H1 (cell line): Measurements from ENCODE around the gene KCNK2. TPM values are rescaled to one million over a fixed set of nuclear protein-coding genes. Genes with fewer than 3 reads are reported as not detected.

ENCODE experiments used
- CTCF ChIA-PET: fragments of 300-600 bp; sonication (Branson Sonifier 250); formaldehyde crosslinking; loops from one replicate; lab custom pipeline; 2021; ENCODE audit not compliant: partially characterized antibody; lab: Charles Lee
- POLR2A ChIA-PET: fragments of 300-600 bp; sonication (Branson Sonifier 250); formaldehyde crosslinking; loops from one replicate; lab custom pipeline; 2021; ENCODE audit warnings: inconsistent platforms; ENCODE audit not compliant: partially characterized antibody; lab: Charles Lee
- DNase-seq, 2 experiments: peaks; one replicate each; pipeline versions ENCODE4 v3.0.0 to v3.0.0-alpha.2; 2010 to 2022; ENCODE audit warnings: low spot score in 2 of 2, low read depth in 1 of 2, mixed read lengths in 1 of 2
- FAIRE-seq: peaks from 2 replicates; lab custom pipeline; 2011; peaks lifted over from hg19 to GRCh38; lab: Jason Lieb, UNC
- H2AFZ ChIP-seq: 2 replicates; pipeline ENCODE4 v1.8.1; 2012; ENCODE audit warnings: low read length, inconsistent platforms
- H2AK5ac ChIP-seq: 2 replicates; pipeline ENCODE4 v1.6.1; 2013; ENCODE audit warnings: low read depth, low read length
- H2BK120ac ChIP-seq: replicated peaks from 2 replicates; pipeline ENCODE3; 2013; ENCODE audit warnings: low read depth, low read length, inconsistent platforms
- H2BK12ac ChIP-seq: 2 replicates; pipeline ENCODE4 v1.6.1; 2013; ENCODE audit warnings: low read depth, low read length
- H2BK15ac ChIP-seq: 2 replicates; pipeline ENCODE4 v1.6.1; 2013; ENCODE audit warnings: low read length
- H2BK20ac ChIP-seq: 2 replicates; pipeline ENCODE4 v1.6.1; 2013; ENCODE audit warnings: low read length
- H2BK5ac ChIP-seq: 2 replicates; pipeline ENCODE4 v1.6.1; 2013; ENCODE audit warnings: low read depth, low read length
- H3K14ac ChIP-seq: 2 replicates; pipeline ENCODE4 v1.6.1; 2013; ENCODE audit warnings: inconsistent platforms; ENCODE audit not compliant: insufficient read length
- H3K18ac ChIP-seq: 2 replicates; pipeline ENCODE4 v1.6.1; 2013; ENCODE audit warnings: low read length; ENCODE audit errors: extremely low read depth
- H3K23ac ChIP-seq: 2 replicates; pipeline ENCODE4 v1.6.1; 2013; ENCODE audit warnings: inconsistent platforms; ENCODE audit not compliant: insufficient read length
- H3K23me2 ChIP-seq: 2 replicates; pipeline ENCODE4 v1.6.1; 2013; ENCODE audit warnings: low read depth, low read length
- H3K27ac ChIP-seq: 2 replicates; pipeline ENCODE4 v1.6.1; 2011; ENCODE audit warnings: low read depth, low read length, inconsistent platforms
- H3K27me3 ChIP-seq, 4 experiments: replicated peaks in 1 of 4; 1 replicate in 1 of 4; 2 replicates in 3 of 4; pipeline versions ENCODE4 v1.6.1 to v1.8.1; 2011 to 2013; ENCODE audit warnings: low read length in 3 of 4, mild to moderate bottlenecking in 3 of 4, inconsistent platforms in 2 of 4, mixed read lengths in 2 of 4, moderate library complexity in 1 of 4; ENCODE audit not compliant: control insufficient read depth in 3 of 4, insufficient read depth in 3 of 4; ENCODE audit errors: extremely low read depth in 1 of 4
- H3K36me3 ChIP-seq, 4 experiments: 2 replicates each; pipeline versions ENCODE4 v1.6.1 to v1.8.1; 2011 to 2013; ENCODE audit warnings: mild to moderate bottlenecking in 4 of 4, low read length in 3 of 4, moderate library complexity in 2 of 4, control low read depth in 1 of 4, inconsistent platforms in 1 of 4; ENCODE audit not compliant: insufficient read depth in 4 of 4, control insufficient read depth in 2 of 4
- H3K4ac ChIP-seq: replicated peaks from 2 replicates; pipeline ENCODE3; 2013; ENCODE audit warnings: low read length, low read depth, mixed read lengths, inconsistent platforms; ENCODE audit not compliant: insufficient read length
- H3K4me1 ChIP-seq, 4 experiments: replicated peaks in 1 of 4; 1 replicate in 1 of 4; 2 replicates in 3 of 4; pipeline versions ENCODE4 v1.6.1 to v1.8.1; 2011 to 2013; ENCODE audit warnings: low read length in 3 of 4, inconsistent platforms in 2 of 4, mixed read lengths in 1 of 4; ENCODE audit not compliant: insufficient read depth in 4 of 4, control insufficient read depth in 3 of 4
- H3K4me2 ChIP-seq, 2 experiments: 2 replicates each; pipeline versions ENCODE4 v1.6.1 to v1.8.1; 2011 to 2013; ENCODE audit warnings: low read depth in 2 of 2, low read length in 2 of 2, control low read depth in 1 of 2, inconsistent platforms in 1 of 2, mild to moderate bottlenecking in 1 of 2; ENCODE audit not compliant: insufficient read depth in 1 of 2
- H3K4me3 ChIP-seq, 4 experiments: fragments of 200-600, 300-600 bp in 1 of 4; sonication (generic), shearing (Covaris generic), sonication (Bioruptor Twin) in 1 of 4; 2 replicates each; pipeline versions ENCODE4 v1.5.1 to v1.8.1; 2011 to 2016; ENCODE audit warnings: low read length in 4 of 4, low read depth in 3 of 4, control low read depth in 2 of 4, inconsistent platforms in 2 of 4, mild to moderate bottlenecking in 2 of 4, mixed read lengths in 1 of 4, moderate library complexity in 1 of 4; ENCODE audit not compliant: insufficient read depth in 2 of 4; ENCODE audit errors: extremely low read depth in 1 of 4
- H3K56ac ChIP-seq: replicated peaks from 2 replicates; pipeline ENCODE3; 2013; ENCODE audit warnings: low read depth, mild to moderate bottlenecking, mixed read lengths, low read length, inconsistent platforms; ENCODE audit not compliant: insufficient read length
- H3K79me1 ChIP-seq: 2 replicates; pipeline ENCODE4 v1.6.1; 2013; ENCODE audit warnings: low read depth, low read length, control low read depth
- H3K79me2 ChIP-seq, 2 experiments: 2 replicates each; pipeline versions ENCODE4 v1.6.1 to v1.8.1; 2012 to 2013; ENCODE audit warnings: low read length in 2 of 2, mild to moderate bottlenecking in 2 of 2, inconsistent platforms in 1 of 2; ENCODE audit not compliant: insufficient read depth in 2 of 2, control insufficient read depth in 1 of 2
- H3K9ac ChIP-seq, 4 experiments: replicated peaks in 1 of 4; 1 replicate in 1 of 4; 2 replicates in 3 of 4; pipeline versions ENCODE4 v1.6.1 to v1.8.1; 2011 to 2013; ENCODE audit warnings: low read depth in 3 of 4, low read length in 3 of 4, control low read depth in 2 of 4, mild to moderate bottlenecking in 2 of 4, moderate library complexity in 2 of 4, inconsistent platforms in 1 of 4; ENCODE audit errors: extremely low read depth in 1 of 4
- H3K9me3 ChIP-seq, 2 experiments: 2 replicates each; pipeline versions ENCODE4 v1.6.1 to v1.8.1; 2012 to 2013; ENCODE audit warnings: mild to moderate bottlenecking in 2 of 2, moderate library complexity in 2 of 2, control low read depth in 1 of 2, inconsistent platforms in 1 of 2, low read depth in 1 of 2, low read length in 1 of 2, mixed read lengths in 1 of 2; ENCODE audit not compliant: insufficient read depth in 2 of 2
- H4K20me1 ChIP-seq, 2 experiments: replicated peaks in 1 of 2; 2 replicates each; pipeline versions ENCODE3 to v1.8.1; 2011 to 2013; ENCODE audit warnings: inconsistent platforms in 2 of 2, low read length in 2 of 2, mild to moderate bottlenecking in 1 of 2; ENCODE audit not compliant: insufficient read depth in 2 of 2, control insufficient read depth in 1 of 2
- H4K5ac ChIP-seq: 2 replicates; pipeline ENCODE4 v1.6.1; 2013; ENCODE audit warnings: low read length, low read depth, mixed read lengths, inconsistent platforms; ENCODE audit not compliant: insufficient read length
- H4K8ac ChIP-seq: 2 replicates; pipeline ENCODE4 v1.8.0; 2013; ENCODE audit warnings: mild to moderate bottlenecking, moderate library complexity, low read length, inconsistent platforms; ENCODE audit not compliant: insufficient read depth; ENCODE audit errors: extremely low read depth
- H4K91ac ChIP-seq: replicated peaks from 2 replicates; pipeline ENCODE3; 2013; ENCODE audit warnings: low read length, mixed read lengths, inconsistent platforms; ENCODE audit not compliant: insufficient read length
- HDAC2 ChIP-seq, 2 experiments: fragments of 300-600 bp in 1 of 2; sonication (generic) in 1 of 2; IDR thresholded peaks; 2 replicates each; pipeline ENCODE4 v1.6.1; 2011 to 2012; ENCODE audit warnings: low read depth in 2 of 2, low read length in 2 of 2, mild to moderate bottlenecking in 2 of 2, moderate library complexity in 2 of 2, borderline replicate concordance in 1 of 2, inconsistent platforms in 1 of 2
- WGBS, 2 experiments: shearing (Covaris generic) in 1 of 2; methylation state at CpG; one replicate each; pipeline versions ENCODE4 v1.1.6 to v1.1.7; 2013 to 2015; ENCODE audit warnings: low lambda C conversion rate in 2 of 2, mixed read lengths in 2 of 2, inconsistent platforms in 1 of 2, low coverage in 1 of 2, missing lambda C conversion rate in 1 of 2; ENCODE audit not compliant: insufficient replicate concordance in 2 of 2, insufficient coverage in 1 of 2, insufficient read length in 1 of 2; ENCODE audit errors: extremely low coverage in 1 of 2, missing lambda C conversion rate in 1 of 2; 5-methylcytosine and 5-hydroxymethylcytosine counted together
- polyA plus RNA-seq, 7 experiments: library from polyadenylated mRNA; depleted of rRNA in 3 of 7; stranded (reverse) in 5 of 7; unstranded in 2 of 7; fragments of >200 nt in 5 of 7; fragments of 200-250 nt in 2 of 7; gene quantifications; 1 replicate in 5 of 7; 2 replicates in 1 of 7; 4 replicates in 1 of 7; pipeline versions ENCODE4 v1.2.1 to v1.2.3, GENCODE V29; 2011 to 2013; ENCODE audit warnings: missing spikeins in 2 of 7, mixed read lengths in 2 of 7
- total RNA-seq: library from RNA; stranded (reverse); fragmentation: NEBNext Ultra II Directional; extraction: Animal tissue kit (Norgen Biotek cat#: 25700); gene quantifications from 2 replicates; pipeline ENCODE4 v1.2.1, GENCODE V29; 2021

Gene KCNK2
- total and polyA plus RNA-seq, 2 of the 8 experiments (the other 6 are each of a cell fraction or from before 2014, with no cell fraction given), result 0.59 to 1.2 TPM

GRCh38 chr1:215282557-215282956 lies 200.0 kb downstream of the KCNK2 start:
- Histone ChIP-seq H3K4me2 (no peak overlapping the region), H3K36me3 (no peaks in the 10 kb centered on the region), H3K79me1 (no peaks in the 10 kb centered on the region), H3K14ac (no peak overlapping the region), H2BK12ac (no peak overlapping the region), H3K27me3 (no peaks in the 10 kb centered on the region), H2BK20ac (no peak overlapping the region), H4K5ac (no peak overlapping the region), H3K4me1 (no peaks in the 10 kb centered on the region), H3K79me2 (no peaks in the 10 kb centered on the region), H4K91ac (no peak overlapping the region), H4K8ac (no peak overlapping the region), H3K9me3 (no peaks in the 10 kb centered on the region), H3K4ac (no peak overlapping the region), H3K9ac (no peak overlapping the region), H3K23me2 (no peaks in the 10 kb centered on the region), H3K56ac (no peak overlapping the region), H2BK5ac (no peak overlapping the region), H2AK5ac (no peak overlapping the region), H3K4me3 (no peak overlapping the region), H2BK15ac (no peak overlapping the region), H4K20me1 (no peaks in the 10 kb centered on the region), H2AFZ (no peak overlapping the region), H2BK120ac (no peak overlapping the region), H3K27ac (no peak overlapping the region), H3K23ac (no peak overlapping the region), H3K18ac (no peak overlapping the region)
- CTCF ChIA-PET, result no interaction called here
- no peak for TF ChIP-seq HDAC2 (IDR thresholded peaks at IDR 0.05; ENCODE audit: borderline replicate concordance in 1 of 2, low read depth in 2 of 2, low read length in 2 of 2)
- 89% methylated on average over 3 of the region's 3 CpGs; no CpG with 5 or more reads in 1 of the 2 experiments for WGBS, 2 experiments
- POLR2A ChIA-PET, result no interaction called here
- no peak for DNase-seq
- no peak for FAIRE-seq
